SK-N-DZ (cell line): ENCODE data around the gene ACHE.

Experiments
- DNase-seq: peaks from one replicate; pipeline ENCODE4 v3.0.0-alpha.2; 2015; ENCODE audit warnings: low spot score

ACHE gene

GRCh38 chr7:100896732-100897608, 1.3 kb upstream of the ACHE start:
- DNase-seq = no peak

GRCh38 chr7:100895956-100896731, 456 bp upstream of the ACHE start:
- no peak for DNase-seq

GRCh38 chr7:100894860-100895700, 608 bp downstream of the ACHE start:
- peak; percentile 57 for DNase-seq

GRCh38 chr7:100893910-100894721, 1.6 kb downstream of the ACHE start:
- DNase-seq = no peak

- DNase-seq = no peak
Measured at GRCh38 chr7:100893318-100893895, 2.3 kb downstream of the ACHE start.

- no peak for DNase-seq
Measured at GRCh38 chr7:100892364-100893317, 3.0 kb downstream of the ACHE start.

- DNase-seq = no peak
Measured at GRCh38 chr7:100891568-100892247, 4.0 kb downstream of the ACHE start.

- no peak for DNase-seq
Measured at GRCh38 chr7:100890653-100891567, 4.8 kb downstream of the ACHE start.

GRCh38 chr7:100888988-100889750, 6.5 kb downstream of the ACHE start, which contains the start of gene UFSP1:
Gene UFSP1, minus strand, starts transcription at chr7:100889715. Its CDS starts 444 bp downstream, at chr7:100889271.
- no peak for DNase-seq

- DNase-seq = no peak
Measured at GRCh38 chr7:100888291-100888987, 7.2 kb downstream of the ACHE start.

GRCh38 chr7:100887516-100888290, 8.0 kb downstream of the ACHE start:
- no peak for DNase-seq

GRCh38 chr7:100886936-100887515, 8.7 kb downstream of the ACHE start:
- DNase-seq = no peak

- no peak for DNase-seq
Measured at GRCh38 chr7:100886142-100886935, 9.3 kb downstream of the ACHE start.
